Coronary artery (tissue), 2 donors: ENCODE results near the gene CCND2.

Experiments
- DNase-seq: peaks from one replicate; pipeline ENCODE4 v3.0.0-alpha.2; 2017; ENCODE audit warnings: low spot score
- H3K27ac ChIP-seq, 2 donors: fragments of 200-600 bp; sonication (generic); one replicate each; pipeline ENCODE4 v1.5.1; 2016 to 2019
- H3K4me3 ChIP-seq: fragments of 200-600 bp; sonication (generic); 2 replicates; pipeline ENCODE4 v1.5.1; 2016; ENCODE audit warnings: mild to moderate bottlenecking, moderate library complexity
- TF ChIP-seq, protein P1 (sequence below): fragments of 200-600 bp; sonication (generic); IDR thresholded peaks from one replicate; pipeline ENCODE4 v1.5.1; 2019; ENCODE audit warnings: antibody characterized with exemption

The CCND2 gene

DNA sequence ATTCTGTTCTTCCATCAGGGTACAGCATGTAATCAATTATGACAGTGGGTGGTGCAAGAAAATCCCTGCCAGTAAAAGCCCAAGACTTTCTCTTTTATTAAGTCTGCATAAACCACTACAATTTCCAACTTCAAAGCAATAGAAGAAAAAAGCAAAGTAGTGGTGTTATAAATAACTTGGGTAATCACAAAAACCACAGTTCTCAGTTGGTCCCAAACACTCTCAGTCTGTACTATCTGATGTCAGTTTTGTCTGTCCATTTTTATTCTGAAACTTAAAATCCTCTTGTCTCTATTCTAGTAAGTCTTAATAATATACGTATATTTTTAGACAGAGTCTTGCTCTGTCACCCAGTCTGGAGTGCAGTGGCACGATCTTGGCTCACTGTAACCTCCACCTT is 38.7 kb downstream of the CCND2 start:
- Histone ChIP-seq H3K27ac (no peak overlapping the region), H3K4me3 (no peak overlapping the region)
- no peak for DNase-seq
- TF ChIP-seq, protein P1, sequence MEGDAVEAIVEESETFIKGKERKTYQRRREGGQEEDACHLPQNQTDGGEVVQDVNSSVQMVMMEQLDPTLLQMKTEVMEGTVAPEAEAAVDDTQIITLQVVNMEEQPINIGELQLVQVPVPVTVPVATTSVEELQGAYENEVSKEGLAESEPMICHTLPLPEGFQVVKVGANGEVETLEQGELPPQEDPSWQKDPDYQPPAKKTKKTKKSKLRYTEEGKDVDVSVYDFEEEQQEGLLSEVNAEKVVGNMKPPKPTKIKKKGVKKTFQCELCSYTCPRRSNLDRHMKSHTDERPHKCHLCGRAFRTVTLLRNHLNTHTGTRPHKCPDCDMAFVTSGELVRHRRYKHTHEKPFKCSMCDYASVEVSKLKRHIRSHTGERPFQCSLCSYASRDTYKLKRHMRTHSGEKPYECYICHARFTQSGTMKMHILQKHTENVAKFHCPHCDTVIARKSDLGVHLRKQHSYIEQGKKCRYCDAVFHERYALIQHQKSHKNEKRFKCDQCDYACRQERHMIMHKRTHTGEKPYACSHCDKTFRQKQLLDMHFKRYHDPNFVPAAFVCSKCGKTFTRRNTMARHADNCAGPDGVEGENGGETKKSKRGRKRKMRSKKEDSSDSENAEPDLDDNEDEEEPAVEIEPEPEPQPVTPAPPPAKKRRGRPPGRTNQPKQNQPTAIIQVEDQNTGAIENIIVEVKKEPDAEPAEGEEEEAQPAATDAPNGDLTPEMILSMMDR = no peak

DNA sequence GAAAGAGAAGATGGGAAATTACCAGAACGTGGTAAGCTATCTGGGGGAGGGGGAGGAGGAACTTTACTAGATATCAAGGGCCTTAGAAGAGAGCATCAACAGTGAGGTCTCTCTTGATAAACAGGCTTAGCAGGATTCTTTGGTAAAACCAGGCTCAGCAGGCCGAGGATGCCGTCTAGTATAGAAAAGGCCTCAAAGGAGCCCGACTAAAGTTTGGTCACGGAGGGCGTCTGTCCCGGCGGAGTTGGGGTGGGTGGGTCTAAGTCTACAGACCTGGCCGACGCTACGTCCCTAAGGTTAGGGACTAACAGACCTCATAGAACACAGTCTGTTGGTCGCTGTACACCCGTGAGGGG is 46.9 kb downstream of the CCND2 start:
- TF ChIP-seq, protein P1 = no peak
- DNase-seq = no peak
- Histone ChIP-seq H3K27ac (peak overlapping the region; percentile 80), H3K4me3 (peak overlapping the region; percentile 96)

DNA sequence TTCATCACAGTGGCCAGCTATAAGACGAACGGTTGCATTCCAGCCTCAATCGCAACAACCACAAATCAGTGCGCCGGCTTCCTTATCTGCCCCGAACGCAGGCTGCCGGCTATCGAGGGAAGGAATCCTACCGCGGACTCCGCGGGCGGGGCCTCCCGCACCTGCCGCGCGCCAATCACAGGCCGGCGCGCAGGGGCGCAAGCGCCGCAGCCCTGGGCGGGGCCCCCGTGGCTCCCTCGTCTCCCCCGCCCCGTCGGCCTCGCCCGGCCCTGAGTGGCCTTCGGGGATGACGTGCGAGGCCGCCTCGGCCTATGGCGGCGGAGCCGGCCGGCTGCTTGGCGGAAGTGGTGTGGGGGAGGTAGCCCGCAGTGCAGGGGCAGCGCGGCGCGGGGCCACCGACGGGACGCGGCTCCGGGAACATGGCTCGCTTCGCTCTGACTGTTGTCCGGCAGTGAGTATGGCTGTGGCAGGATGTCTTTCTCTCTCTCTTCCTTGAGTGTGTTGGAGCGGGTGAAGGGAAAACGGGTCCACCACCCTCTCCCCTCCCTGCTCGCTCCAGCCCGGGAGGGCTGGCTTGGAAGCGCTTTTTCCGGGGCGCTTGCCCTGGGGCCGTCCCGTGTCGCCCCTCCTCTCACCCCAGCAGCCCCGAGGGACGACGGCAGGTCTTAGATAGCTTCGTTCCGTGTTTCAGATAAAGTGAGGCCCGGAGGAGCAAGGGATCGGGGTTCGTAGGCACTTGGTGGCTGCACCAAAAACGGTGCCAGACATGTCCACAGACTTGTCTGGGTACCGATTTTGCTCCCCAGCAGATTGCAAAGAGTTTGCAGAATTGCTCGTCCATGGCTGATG is 47.5 kb downstream of the CCND2 start, which contains the start of gene TIGAR:
Gene TIGAR, plus strand, starts transcription at position 361 of the 849 bp plus-strand sequence. Its CDS starts 59 bp downstream, at position 420.
- peak within 1 kb of the TSS; percentile 96 for H3K4me3 ChIP-seq
- H3K27ac ChIP-seq = peak within 1 kb of the TSS; percentile 80
- TF ChIP-seq, protein P1 = no peak
- peak; percentile 96 for DNase-seq

DNA sequence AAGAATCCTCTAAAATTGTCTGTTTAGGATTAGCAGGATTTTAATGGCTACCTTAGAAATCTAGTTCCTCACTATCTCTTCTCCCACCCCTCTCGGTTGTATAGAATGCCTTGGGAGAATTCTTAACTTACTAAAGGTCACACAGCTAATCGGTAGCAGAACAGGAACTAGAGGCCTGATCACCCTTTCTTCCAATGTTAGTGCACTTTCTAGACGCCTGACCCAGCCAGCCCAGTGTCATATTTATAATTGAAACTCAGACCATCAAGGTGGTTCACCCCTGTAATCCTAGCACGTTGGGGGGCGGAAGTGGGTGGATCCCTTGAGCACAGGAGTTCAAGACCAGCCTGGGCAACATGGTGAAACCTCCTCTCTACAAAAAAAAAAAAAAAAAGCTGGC is 49.2 kb downstream of the CCND2 start:
- no peak overlapping the region for H3K4me3 ChIP-seq
- TF ChIP-seq, protein P1 = no peak
- DNase-seq = no peak
- no peak overlapping the region for H3K27ac ChIP-seq
